Skin of body (tissue), 2 donors: ENCODE data around the gene TPRG1. TPM values are rescaled to one million over a fixed set of nuclear protein-coding genes. Genes with fewer than 3 reads are reported as not detected.

ENCODE experiments used
- DNase-seq: peaks from one replicate; lab custom pipeline; 2025; lab: John Stamatoyannopoulos, UW
- total RNA-seq: library from RNA; depleted of rRNA; stranded (reverse); fragments of >200 nt; gene quantifications from one replicate; pipeline ENCODE4 v1.2.3, GENCODE V29; 2014

The TPRG1 gene
- total RNA-seq, 1 donor from 2014 or later = 9.6 TPM

DNA sequence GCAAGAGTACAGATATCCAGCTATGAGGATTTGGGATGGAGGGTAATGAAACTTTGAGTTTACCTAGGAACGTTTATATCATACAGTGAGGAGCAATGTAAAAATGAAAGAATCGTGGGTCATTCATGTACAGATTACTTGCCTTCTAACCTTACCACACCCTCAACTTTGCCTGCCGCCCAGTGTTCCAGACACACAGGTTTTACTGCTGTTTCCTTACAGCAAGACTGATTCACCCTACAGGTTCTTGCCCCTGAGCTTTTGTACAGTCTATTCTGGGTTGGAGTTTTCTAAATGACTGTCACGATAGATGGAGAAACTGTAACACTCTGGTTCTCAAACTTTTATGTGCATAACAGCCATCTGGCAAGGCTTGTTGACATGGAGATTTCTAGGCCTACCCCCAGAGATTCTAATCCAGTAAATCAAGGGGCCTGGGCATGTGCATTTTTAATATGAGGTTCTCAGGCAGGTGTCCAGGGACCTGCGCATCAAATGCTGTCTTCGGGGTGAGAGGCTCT lies 6.6 kb upstream of the TPRG1 start:
- DNase-seq = no peak

DNA sequence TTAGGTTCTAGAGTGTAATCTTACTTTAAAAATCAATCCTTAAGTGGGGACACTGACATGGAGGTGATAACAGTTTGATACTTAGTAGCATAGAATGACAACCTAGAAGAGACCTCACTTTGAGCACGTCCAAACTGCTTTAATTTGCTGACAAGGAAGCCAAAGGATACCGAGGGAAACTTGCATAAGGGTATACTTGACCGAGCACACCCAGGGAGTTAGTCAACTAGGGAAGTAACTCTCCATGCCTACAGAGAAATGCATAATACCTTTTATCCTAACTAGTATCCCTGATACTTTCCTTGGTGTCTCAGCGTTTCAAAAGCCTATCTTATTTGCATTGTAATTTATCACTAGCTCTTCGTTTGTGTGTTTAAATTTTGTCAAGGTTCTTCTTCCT lies 5.5 kb upstream of the TPRG1 start:
- no peak for DNase-seq

DNA sequence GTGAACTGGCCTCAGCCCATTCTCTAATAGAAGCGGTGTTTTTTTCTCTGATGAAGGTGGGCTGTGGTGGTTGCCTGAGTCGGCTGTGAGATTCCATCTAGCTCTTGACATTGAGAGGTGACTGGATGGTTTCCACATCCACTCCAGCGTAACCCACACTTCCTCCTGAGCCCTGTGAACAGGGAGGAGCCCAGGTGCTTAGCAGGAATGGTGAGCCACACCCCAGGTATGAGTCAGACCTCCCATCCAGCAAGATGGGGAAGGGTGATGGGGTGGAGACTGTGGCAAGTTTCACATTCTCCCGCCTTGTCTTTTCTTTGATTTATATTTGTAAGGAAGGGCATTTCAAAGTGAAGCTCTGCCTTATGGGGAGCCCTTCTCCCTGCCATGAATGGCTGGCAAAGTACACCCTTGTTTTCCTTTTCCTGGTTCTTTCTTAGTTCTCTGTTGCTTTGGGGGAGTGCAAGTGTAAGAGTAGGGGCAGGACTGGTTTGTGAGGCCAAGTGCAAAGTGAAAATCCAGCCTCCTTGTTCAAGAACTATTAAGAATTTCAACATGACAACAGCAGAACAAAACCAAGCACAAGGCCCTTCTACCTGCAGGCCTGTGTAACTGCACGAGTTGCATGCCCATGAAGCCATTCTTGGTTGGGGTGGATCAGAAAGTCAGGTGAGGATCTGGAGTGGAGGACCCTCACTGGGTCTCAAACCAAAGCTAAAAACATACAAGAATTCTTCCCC lies 4.6 kb upstream of the TPRG1 start:
- no peak for DNase-seq

DNA sequence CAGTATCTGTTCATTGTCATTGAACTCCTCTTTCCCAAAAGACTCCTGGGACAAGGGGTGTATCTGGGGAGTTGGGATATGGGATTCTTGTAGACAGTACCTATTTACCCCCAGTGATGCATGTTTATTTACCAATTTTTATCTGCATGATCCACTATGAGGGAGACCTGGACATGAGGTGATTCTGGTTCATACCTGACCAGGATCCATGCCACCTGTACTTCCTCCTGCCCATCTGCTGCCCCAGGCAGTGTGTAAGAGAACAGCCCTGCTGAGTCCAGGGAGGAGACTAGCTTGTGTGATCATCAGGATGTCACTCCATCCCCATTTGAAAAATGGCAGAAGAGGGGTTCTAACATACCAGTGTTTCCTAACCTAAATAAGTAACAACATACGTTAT lies 3.1 kb upstream of the TPRG1 start:
- DNase-seq = no peak

DNA sequence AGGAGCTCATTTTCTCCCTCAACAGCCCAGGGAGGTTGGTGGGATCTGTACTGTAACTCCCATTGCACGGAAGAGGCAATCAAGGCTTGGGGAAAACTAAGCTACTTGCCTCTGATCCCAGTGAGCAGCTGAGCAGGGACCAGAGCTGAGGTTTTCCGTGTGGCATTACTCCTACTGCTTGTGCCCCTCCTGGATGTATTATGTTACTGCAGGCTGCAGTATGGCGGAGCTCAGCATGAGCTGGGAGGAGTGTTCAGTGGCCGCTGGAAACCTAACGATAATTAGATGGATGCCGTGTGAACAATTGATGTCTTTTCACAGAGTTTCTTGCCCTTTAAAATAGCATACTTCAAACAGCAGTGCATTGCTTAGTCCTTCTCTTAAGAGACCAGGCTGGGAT lies 2.0 kb upstream of the TPRG1 start:
- DNase-seq = no peak

DNA sequence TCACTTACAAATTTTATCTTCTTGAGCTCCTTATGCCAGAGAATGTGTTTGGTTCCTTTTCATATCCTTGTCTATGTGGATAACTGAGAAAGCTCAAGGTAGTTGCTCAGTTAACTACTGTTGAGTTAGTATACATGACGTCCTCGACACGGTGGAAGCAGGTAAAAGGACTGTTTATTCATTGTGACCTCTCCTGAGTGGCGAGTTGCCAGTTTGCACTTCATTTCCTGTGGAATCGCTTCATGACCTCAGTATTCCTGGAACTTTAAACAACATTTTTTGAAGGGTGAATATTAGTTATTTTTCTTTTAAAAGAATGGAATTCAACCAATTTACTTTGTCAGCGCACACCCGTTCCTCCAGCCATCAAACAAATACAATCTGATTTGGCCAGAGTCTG lies 1.2 kb upstream of the TPRG1 start:
- no peak for DNase-seq

DNA sequence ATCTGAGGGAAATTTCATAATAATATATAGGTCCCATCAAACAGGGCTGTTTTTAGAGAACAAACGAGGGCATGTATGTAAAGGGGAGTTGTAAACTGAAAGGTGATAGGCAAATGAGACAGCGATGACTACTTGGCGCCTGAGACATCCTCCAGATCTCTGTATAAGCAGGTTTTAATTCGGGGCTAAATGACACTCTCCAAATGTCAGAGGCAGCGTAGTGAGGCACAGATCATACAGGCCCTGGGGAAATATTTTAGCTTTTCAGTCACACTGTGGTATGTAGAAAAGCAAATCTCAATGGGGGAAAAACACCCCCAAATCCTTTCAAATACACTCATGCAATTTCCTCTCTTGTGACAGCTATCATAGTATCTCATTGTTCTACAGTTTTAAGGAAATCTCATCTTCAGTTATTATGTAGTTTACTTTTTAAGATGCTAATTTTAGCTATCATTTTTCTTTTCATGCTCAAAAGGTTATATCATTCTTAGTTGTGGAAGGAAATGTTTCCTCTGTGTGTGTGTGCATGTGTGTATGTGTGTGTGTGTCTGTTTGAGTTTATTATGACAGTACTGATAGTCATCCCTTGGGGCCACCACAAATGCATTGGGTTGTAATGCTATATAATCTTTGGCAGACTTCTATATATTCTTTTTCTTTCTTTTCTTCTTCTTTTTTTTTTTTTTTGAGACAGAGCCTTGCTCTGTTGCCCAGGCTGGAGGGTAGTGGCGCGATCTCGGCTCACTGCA lies 1.1 kb downstream of the TPRG1 start:
- DNase-seq = no peak

DNA sequence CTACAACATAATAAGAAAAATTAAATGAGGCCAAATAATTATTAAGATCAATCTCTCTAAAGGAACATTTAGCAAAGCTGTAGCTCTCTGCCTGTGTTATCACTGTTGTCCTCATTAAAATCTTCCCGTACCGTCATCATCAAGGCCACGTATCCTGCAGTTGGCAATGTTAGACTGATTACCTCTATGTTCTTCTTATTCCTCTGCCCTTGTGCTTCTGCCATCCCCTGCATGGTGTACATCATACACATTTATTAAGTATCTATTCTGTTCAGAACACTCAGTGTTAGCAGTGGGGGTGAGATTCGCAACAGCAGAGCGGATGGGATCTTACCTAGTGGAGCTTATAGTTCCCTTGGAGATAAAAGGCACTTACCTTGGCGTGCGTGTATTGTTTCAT lies 12.8 kb downstream of the TPRG1 start:
- no peak for DNase-seq

DNA sequence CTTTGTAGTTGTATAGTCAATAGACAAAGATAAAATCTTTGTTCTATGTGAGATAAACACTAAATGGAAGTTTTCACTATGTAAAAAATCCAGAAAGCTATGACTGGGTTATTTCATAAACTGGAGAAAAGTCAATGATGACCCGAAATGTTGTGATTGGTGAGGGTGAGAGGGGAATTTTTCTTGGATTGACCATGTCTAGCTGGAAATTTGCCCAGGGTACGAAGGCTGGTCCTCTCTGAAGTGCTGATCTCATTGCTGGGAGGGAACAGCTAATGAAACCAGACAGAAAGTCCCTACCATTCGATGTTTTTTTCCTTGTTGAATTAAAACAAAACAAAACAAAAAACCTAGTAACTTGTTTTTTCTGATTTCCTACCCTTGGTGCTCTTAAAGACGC lies 14.3 kb downstream of the TPRG1 start:
- DNase-seq = no peak

DNA sequence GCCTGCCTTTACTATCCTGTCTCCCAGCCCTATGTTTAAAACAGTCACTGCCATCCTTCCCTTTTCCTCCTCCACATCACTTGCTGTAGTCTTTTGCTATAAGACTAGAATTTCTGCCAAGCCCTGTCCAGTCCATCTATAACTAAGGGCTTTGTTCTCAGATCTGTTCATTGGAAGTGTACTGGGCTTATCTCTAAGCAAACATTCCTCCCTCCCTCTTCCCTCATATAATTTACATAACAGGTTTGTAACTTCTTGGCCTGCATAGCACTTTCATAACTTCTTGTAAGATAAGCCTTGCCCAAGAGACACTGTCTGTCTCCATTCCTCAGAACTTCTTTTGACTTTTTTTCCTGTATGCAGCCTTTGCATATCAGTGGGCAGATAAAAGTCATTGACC lies 16.7 kb downstream of the TPRG1 start:
- no peak for DNase-seq

DNA sequence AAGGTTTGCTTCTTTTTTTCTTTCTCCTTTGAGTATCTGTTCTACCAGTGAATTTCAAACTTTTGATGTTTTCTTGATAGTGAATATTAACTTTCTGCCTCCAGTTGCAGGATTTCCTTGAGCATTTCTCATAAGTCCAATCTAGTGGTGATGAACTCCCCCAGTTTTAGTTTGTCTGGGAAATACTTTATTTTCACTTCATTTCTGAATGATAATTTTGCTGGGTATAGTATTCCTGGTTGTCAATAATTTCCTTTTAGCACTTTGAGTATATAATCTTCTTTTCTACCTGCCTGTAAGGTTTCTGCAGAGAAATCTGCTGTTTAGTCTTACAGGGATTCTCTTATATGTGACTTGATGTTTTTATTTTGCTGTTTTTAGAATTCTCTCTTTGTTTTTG lies 21.0 kb downstream of the TPRG1 start:
- DNase-seq = no peak

DNA sequence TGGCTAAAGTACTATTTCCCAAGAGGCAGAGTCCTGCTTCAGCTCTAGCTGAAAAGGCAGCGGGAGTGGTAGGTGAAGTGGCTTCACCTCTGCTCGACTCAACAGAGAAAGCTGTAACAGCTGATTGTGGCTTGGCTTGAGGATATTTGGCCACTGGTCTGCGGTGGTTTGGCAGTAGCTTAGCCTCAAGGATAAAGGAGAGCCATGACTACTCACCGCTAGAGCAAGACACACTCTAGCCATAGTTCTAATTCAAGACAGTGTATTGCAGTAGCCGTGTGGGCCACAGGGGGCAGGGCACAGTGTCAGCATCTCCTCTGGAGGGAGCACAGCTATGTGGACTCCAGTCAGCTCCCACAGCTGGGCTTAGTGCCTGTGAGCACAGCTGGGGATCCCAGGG lies 23.5 kb downstream of the TPRG1 start:
- no peak for DNase-seq

DNA sequence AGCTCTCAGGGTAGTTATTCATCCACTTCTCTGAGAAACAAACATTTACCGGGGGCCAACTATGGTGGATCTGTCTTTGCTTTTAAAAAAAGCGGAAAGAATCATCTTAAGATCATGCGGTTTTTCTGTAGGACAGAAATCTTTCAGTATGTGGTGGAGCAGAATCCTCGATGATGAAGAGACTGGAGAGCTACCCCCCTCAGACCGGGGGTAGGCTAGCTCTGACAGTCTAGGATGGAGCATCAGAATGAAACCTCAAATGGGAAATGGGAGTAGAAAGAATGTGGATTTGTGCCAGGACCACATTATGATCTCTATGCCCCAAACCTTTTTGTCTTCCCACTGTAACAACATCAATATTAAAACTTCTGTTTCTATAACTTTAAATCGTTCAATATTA lies 30.3 kb downstream of the TPRG1 start:
- no peak for DNase-seq

DNA sequence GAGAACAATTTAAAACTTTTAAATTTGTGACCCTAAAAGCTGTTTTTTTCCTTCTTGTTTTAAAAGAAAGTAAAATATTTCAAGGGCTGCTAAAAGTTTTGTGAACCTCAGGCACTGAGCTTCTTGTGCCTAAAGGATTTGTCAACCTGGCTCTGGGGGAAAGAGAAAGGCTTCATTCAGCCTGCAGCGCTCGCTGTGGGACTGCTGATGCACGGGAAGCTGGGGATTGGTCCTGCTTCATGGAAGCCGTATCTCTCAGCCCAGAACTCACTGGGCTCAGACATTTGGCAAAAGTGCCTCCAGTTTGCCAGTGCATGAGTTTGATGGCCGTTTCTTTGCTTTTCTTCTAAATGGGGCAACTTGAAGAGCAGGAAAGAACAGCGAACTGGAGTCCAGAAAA lies 30.8 kb downstream of the TPRG1 start:
- DNase-seq = no peak

DNA sequence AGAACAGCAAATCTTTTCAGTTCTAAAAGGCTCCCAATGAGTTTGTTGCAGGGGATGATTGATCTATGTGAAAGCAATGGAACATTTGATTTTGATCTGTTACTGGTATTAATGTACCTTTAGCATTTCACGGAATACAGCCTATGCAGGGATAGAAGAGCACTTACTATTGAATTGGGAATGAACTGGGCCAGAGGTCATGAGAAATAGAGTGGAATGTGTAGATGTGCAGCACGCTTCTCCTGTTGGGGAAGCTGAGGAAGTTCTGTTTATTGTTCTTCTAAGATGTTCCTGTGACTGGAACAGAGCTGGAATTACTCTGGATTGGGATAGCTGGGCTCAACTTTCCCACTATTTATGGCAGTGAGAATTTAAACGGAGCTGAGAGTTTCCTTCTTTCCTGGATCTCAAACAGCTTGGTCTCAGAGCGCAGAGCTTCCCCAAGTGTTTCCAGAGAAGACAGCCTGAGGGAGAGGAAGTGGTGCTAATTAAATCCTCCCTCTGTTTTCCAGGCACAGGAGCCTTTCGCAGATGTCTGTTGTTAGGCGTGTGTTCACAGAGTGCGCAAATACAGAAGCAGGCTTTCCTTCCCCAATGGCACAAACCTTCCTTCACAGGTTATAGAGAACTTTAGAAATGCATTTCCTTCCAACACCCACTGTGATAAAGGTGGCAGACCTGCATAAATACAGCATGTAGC lies 32.5 kb downstream of the TPRG1 start:
- DNase-seq = peak; percentile 71

DNA sequence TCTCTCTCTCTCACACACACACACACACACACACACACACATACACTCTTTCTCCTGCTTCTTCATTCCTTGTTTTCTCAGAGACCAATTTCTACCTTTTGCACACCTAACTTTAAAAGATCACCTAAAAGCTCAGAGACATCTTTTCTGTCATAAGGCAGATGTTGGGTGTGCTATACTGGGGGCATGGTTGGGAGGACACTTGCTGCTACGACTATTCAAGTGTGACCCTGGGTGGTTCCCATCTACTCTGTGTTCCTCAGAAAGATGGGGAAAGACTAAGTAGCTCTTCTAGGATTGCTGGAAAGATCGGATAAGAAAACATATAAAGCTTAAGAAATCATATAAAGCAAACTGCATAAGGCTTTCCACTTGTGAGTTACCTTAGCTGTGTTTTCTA lies 33.2 kb downstream of the TPRG1 start:
- DNase-seq = no peak

DNA sequence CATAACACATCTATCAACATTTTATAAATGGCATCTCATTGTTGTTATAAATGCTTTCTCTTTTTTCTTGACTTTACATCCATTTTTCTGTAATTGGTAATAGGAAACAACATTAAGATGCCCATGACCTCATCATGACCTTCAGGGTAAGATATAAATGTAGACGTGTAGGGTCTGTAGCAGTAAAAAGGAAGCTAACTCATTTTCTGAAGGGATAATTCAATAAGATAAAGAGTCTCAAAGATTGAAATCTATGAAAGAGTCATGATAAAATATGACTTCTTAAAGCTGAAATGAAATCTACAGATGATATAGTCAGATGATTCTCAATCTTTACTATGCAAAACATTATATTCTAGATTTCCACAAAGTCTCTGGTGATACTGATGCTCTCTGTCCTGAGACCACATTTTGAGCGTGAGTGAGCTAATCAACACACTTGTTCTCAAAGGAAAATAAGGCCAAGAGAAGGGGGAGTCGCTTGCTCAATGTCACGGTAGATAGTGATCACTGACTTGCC lies 38.5 kb downstream of the TPRG1 start:
- no peak for DNase-seq

DNA sequence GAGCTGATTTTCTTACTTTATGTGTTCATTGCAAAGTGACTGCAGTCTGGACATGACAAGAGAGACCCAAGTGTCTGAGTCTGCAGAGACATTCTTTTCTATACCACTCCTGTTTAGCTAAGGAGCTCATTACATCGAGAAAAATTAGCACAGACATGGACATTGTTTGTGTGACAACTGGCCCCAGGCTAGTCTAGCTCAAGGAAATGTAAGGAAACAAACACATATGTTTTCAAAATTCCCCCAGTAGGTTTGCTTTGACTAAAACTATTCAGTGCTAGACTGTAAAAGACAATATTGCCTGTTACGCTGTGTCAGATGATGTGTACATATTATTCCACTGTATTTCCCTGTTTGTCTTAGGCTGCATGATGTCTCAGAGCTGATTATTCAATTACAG lies 40.9 kb downstream of the TPRG1 start:
- DNase-seq = no peak

DNA sequence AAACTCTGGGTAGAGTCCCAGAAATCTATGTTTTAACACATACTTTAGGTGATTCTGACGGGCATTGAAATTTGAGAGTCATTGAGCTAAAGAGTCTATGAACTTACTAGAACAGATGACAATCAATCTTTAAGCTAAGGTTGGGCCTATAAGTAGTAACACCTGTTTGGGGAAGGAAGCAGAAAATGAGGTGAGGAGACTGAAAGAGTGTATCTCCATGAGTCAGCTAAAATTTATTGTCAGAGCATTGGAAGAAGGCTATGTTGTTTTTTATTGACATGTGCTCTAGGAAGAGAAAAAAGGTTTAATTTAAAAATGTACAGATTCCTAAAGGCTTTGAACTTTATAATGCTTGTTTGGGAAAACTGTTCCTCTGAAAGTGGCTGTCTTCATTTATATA lies 42.9 kb downstream of the TPRG1 start:
- no peak for DNase-seq

DNA sequence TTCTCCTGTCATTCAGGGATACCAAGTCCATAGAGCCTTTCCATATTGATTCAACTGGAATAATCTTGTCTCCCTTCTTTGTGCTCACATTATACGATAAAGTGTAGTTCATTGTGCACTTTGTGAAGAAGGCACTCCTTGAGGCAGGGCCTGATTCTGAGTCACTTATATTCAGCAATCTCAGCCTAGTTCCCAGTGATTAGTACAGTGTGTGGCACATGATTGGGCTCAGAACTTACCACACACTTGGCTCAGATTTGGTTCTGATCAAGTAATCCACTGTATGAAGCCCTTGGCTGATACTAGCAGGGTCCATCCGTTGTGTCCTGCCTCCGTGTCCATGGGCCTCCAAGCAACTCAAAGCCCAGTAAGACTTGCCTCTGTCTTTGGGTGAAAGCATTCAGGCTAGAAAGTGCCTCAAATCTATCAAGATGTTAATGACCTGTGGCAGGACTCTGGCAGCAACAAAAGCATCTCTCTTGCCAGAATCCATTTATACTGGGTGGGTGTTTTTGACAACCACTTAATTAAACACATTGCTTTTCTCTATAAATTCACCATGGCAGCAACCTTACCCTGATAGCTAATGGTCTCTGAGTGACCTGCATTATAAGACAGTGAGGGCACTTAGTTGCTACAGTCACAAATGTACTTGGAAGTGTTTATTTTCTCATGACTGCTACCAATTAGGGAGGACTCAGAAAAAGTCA lies 51.3 kb downstream of the TPRG1 start:
- DNase-seq = no peak

DNA sequence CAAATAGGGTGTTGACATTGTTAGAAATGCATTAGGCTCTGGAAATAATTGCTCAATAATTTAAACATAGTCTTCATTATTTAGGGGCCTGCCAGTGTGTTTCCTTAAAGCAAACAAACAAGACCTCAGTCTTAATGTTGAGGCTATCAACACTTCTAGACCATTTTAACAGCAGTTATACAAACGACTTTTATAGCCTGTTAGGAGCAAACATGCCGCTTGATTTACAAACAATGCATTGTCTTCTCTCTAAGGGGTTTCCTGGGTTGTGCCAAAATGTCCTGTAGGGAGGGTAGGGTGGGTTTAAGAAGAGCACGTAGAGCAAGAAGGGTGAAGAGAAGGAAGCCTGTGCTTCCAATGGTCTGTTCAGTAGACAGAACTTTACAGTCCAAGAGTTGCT lies 53.7 kb downstream of the TPRG1 start:
- DNase-seq = no peak

DNA sequence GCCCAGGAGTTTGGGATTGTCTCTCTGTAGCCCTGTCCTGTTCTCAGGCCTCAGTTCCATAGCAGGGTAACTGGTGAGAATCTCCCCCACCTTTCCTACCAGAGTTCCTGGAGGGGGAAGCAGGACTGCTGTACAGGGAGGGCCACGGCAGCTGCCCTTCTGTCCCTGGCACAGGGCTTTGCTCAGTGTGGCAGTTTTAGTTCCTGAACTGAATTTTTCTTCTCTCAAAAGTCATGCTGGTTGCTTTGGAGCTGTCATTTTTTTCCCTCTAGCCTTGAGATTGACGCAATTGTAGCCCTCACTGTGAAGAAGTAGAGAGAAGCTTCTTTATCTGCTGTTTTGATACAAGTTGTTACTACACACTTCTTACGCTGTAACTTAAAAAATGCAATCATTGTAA lies 55.5 kb downstream of the TPRG1 start:
- DNase-seq = no peak
